Fibroblast of pulmonary artery (primary cell): Measurements from ENCODE around the gene TTLL11.

Source experiments
- DNase-seq: peaks from one replicate; pipeline ENCODE4 v3.0.0-alpha.2; 2010; ENCODE audit warnings: low read depth
- H3K4me3 ChIP-seq: replicated peaks from 2 replicates; pipeline ENCODE4 v1.5.1; 2011; ENCODE audit warnings: low read depth, mild to moderate bottlenecking, control low read depth, low read length, moderate library complexity
- CTCF ChIP-seq: IDR thresholded peaks from 2 replicates; pipeline ENCODE4 v1.5.1; 2011; ENCODE audit warnings: mild to moderate bottlenecking, control low read depth, low read length, inconsistent platforms; ENCODE audit errors: missing control alignments

TTLL11 gene

GRCh38 chr9:122115176-122116035 is 22.3 kb upstream of the TTLL11 start:
- TF ChIP-seq CTCF = no peak
- H3K4me3 ChIP-seq = no peak overlapping the region
- DNase-seq = no peak

- TF ChIP-seq CTCF = no peak
- DNase-seq = no peak
- no peak overlapping the region for H3K4me3 ChIP-seq
These were observed 20.5 kb upstream of the TTLL11 start for GRCh38 chr9:122113574-122113973.

DNA sequence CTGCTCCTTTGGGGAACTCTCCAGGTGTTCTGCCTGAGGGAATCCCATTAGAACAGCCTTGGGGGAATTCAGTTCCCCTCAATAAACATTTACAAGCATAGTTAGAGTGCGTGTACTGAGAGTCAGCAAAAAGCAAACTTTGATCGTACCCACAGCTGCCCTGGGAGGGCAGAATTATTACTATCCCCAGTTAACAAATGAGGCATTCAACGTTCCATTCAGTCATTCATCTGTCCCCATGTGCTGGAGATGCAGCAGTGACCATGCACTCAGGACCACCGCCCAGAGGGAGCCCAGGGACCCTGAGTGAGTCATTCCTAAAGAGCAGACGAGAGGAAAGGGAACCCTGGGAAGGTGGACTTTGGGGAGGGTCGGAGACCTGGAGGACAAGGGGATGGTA is 19.1 kb upstream of the TTLL11 start:
- TF ChIP-seq CTCF = no peak
- no peak for DNase-seq

DNA sequence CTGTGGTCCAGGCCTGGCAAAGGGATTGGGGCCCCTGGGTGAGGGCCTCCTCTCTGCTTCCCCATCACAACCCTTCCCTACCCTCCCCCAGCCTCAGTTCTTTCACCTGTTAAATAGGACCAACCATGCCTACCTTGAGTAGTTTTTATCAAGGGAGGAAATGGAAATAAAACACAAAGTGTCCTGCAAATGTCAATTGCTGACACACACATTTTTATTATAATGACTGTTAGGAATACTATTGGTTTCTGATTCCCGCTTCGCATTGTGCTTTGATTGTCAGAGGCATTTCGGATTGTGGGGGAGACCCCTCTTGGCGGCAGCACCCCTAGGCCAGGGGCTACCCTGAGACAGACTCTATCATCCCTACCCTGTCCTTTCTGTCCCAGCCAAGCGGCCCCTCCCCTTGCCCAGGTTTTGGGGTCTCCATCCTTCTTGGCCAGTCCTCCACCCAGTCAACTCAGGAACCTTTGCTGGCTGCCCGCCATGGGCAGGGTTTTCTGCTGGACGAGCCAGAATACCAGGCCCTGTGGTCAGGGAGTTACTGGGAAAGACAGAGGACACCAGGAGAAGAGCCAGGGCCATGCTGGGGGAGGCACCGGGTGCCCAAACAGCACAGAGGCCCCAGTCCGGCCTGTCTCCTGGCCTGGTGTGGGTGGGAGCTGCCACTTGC is 18.4 kb upstream of the TTLL11 start:
- H3K4me3 ChIP-seq = no peak overlapping the region
- DNase-seq = no peak
- no peak for TF ChIP-seq CTCF

More for the DNA sequence above, 19.1 kb upstream of the TTLL11 start:
- H3K4me3 ChIP-seq = no peak overlapping the region

DNA sequence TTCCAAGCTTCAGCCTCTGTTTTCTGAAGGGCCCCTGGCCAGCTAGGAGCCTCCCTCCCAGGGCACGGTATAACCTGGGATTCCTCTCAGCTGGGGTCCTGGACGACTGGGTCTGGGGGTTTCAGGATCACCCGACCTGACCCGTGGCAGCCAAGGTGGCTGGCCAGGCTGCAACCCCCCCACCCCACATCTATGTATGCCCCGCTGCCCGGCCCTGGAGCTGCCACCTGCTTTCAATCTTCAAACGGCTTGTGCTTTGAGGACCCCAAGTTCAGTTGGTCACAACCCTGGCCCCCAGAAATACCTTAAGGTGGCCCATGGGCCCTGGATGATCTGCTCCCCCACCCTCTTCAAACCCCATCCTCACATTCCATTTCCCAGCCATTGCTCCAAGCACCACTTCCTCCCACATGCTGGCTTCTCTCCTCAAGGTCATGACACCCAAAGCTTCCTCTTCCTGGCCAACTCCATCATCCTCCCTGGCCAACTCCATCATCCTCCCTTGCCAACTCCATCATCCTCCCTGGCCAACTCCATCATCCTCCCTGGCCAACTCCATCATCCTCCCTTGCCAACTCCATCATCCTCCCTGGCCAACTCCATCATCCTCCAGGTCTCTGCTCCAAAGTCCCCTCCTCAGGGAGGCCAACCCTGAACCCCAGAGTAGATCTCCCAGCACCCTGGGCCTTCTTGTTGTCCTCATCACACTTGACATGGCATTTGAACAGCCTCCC is 17.2 kb upstream of the TTLL11 start:
- H3K4me3 ChIP-seq = no peak overlapping the region
- no peak for DNase-seq
- no peak for TF ChIP-seq CTCF

DNA sequence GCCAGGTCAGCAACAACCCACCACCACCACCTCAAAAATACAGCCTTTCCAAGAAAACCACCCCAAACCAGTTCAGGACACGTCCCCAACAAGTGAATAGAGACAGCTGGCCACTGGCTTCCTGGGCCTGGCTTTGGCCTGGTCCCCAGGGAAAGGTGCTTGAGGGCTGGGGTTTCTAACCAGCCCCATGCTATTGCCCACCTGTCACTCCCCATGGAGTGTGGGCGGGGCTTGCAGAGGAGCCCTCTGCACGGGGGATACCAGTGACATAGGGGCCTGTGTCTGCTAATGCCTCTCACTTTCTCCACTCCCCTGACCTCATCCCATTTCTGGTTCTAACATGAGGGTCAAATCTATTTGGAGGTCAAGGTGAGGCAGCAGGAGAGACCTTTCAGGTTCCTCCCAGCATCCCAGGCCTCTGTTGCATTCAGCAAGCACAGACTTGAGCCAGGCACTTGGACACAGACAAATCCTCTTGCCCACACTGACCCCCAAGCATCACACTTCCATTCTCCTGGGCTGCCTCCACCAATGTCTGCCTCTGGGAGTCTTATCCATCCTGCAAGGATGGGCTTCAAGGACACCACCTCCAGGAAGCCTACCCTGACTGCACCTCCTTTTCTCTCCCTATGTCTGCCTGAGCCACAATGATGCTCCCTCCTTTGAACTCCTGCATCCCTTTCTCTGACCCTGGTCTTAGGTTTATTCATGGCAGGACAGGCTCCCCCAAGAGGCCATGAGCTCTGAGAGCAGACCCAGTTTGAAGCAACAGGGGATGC is 16.1 kb upstream of the TTLL11 start:
- no peak for TF ChIP-seq CTCF
- DNase-seq = no peak
- no peak overlapping the region for H3K4me3 ChIP-seq
